ENCODE results near the gene LRMDA.

Gene LRMDA

GRCh38 chr10:75403144-75403938, 28.1 kb upstream of the LRMDA start (continued):
- TF ChIP-seq ZNF146 (tag by site-specific recombination; IDR thresholded peaks at IDR 0.05) (no peak), ZNF830 (tag by site-specific recombination; IDR thresholded peaks at IDR 0.05; ENCODE audit: low read depth) (no peak), ZNF214 (tag by site-specific recombination; IDR thresholded peaks at IDR 0.05; ENCODE audit: borderline replicate concordance) (no peak), ZNF292 (tag by site-specific recombination; IDR thresholded peaks at IDR 0.05; ENCODE audit: borderline replicate concordance, low read depth) (no peak), ZFHX2 (tag by site-specific recombination; conservative IDR thresholded peaks at IDR 0.05) (peak; percentile 84), ZNF175 (tag by site-specific recombination; IDR thresholded peaks at IDR 0.05) (no peak), ZNF571 (tag by site-specific recombination; IDR thresholded peaks at IDR 0.05) (no peak), ZNF366 (tag by site-specific recombination; conservative IDR thresholded peaks at IDR 0.05) (no peak; the same call in 1 of the 2 replicates), GLIS1 (tag by site-specific recombination; IDR thresholded peaks at IDR 0.05) (peak; percentile 61; the same call in 1 of the 2 replicates), ZNF558 (tag by site-specific recombination; IDR thresholded peaks at IDR 0.05) (no peak), ZNF561 (tag by site-specific recombination; IDR thresholded peaks at IDR 0.05; ENCODE audit: borderline replicate concordance) (peak; percentile 60; the same call in 1 of the 2 replicates), ZNF426 (tag by site-specific recombination; IDR thresholded peaks at IDR 0.05) (no peak), ZBTB6 (tag by site-specific recombination; IDR thresholded peaks at IDR 0.05) (0 out of 2 replicates have a peak, but pooled peaks have one; percentile 12), ZNF140 (tag by site-specific recombination; IDR thresholded peaks at IDR 0.05) (no peak), MEIS1 (CRISPR knock-in tag; IDR thresholded peaks at IDR 0.05; ENCODE audit: borderline replicate concordance) (no peak), ATF2 (tag by site-specific recombination; IDR thresholded peaks at IDR 0.05; ENCODE audit: low read depth) (no peak), ZNF692 (tag by site-specific recombination; IDR thresholded peaks at IDR 0.05) (no peak), ZNF157 (tag by site-specific recombination; IDR thresholded peaks at IDR 0.05) (no peak), KLF8 (tag by site-specific recombination; IDR thresholded peaks at IDR 0.05) (peak; percentile 32), ZFP37 (tag by site-specific recombination; IDR thresholded peaks at IDR 0.05) (no peak), ZNF133 (tag by site-specific recombination; IDR thresholded peaks at IDR 0.05) (no peak), KLF9 (tag by site-specific recombination; IDR thresholded peaks at IDR 0.05; ENCODE audit: low read depth) (peak; percentile 94), ZNF416 (tag by site-specific recombination; IDR thresholded peaks at IDR 0.05) (no peak), ZNF488 (tag by site-specific recombination; IDR thresholded peaks at IDR 0.05) (no peak), ZNF677 (tag by site-specific recombination; IDR thresholded peaks at IDR 0.05) (no peak), ZNF660 (tag by site-specific recombination; IDR thresholded peaks at IDR 0.05) (0 out of 2 replicates have a peak, but pooled peaks have one; percentile 28), ZNF354C (tag by site-specific recombination; IDR thresholded peaks at IDR 0.05; ENCODE audit: borderline replicate concordance, low read depth) (no peak), ZSCAN23 (tag by site-specific recombination; IDR thresholded peaks at IDR 0.05) (no peak), ZNF121 (tag by site-specific recombination; IDR thresholded peaks at IDR 0.05) (no peak), GFI1B (tag by site-specific recombination; IDR thresholded peaks at IDR 0.05) (no peak), KLF10 (tag by site-specific recombination; IDR thresholded peaks at IDR 0.05) (peak; percentile 95), ZNF155 (tag by site-specific recombination; IDR thresholded peaks at IDR 0.05) (no peak), ZNF341 (tag by site-specific recombination; IDR thresholded peaks at IDR 0.05; ENCODE audit: low read depth) (peak; percentile 93)
